Measurements from ENCODE around the gene PSTPIP1. TPM values are rescaled to one million over a fixed set of nuclear protein-coding genes. Genes with fewer than 3 reads are reported as not detected.

Gene PSTPIP1
- total and polyA plus RNA-seq, 4 donors: 12.4 to 39.6 (median 20.6) TPM

GRCh38 chr15:76978522-76979330 is 16.2 kb upstream of the PSTPIP1 start:
- Histone ChIP-seq H3K27ac (ENCODE audit: low read depth in 1 of 2, low read length in 1 of 2) (no peak overlapping the region), H3K9me3 (ENCODE audit: control insufficient read depth in 4 of 4, insufficient read depth in 3 of 4, low read length in 3 of 4) (peaks cover 0 to 7% (median 0%) of the 10 kb centered on the region in 4 donors), H3K27me3 (ENCODE audit: control insufficient read depth in 3 of 3, insufficient read depth in 3 of 3, low read length in 2 of 3) (no peaks in the 10 kb centered on the region), H3K9ac (ENCODE audit: insufficient read depth in 1 of 2, low read length in 2 of 2) (no peak overlapping the region), H3K4me3 (no peak overlapping the region), H3K36me3 (ENCODE audit: control insufficient read depth in 4 of 4, insufficient read depth in 4 of 4, low read length in 4 of 4) (no peaks in the 10 kb centered on the region), H3K4me1 (ENCODE audit: control insufficient read depth in 5 of 5, insufficient read depth in 5 of 5, low read length in 5 of 5) (no peaks in the 10 kb centered on the region)
- ATAC-seq (ENCODE audit: insufficient read depth, low FRiP score) (no peak), DNase-seq (no peak)
- WGBS, 2 donors: 95% methylated on average over 18 of the region's 18 CpGs
- TF ChIP-seq, protein P1, sequence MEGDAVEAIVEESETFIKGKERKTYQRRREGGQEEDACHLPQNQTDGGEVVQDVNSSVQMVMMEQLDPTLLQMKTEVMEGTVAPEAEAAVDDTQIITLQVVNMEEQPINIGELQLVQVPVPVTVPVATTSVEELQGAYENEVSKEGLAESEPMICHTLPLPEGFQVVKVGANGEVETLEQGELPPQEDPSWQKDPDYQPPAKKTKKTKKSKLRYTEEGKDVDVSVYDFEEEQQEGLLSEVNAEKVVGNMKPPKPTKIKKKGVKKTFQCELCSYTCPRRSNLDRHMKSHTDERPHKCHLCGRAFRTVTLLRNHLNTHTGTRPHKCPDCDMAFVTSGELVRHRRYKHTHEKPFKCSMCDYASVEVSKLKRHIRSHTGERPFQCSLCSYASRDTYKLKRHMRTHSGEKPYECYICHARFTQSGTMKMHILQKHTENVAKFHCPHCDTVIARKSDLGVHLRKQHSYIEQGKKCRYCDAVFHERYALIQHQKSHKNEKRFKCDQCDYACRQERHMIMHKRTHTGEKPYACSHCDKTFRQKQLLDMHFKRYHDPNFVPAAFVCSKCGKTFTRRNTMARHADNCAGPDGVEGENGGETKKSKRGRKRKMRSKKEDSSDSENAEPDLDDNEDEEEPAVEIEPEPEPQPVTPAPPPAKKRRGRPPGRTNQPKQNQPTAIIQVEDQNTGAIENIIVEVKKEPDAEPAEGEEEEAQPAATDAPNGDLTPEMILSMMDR (IDR thresholded peaks at IDR 0.05; ENCODE audit: control extremely low read depth, extremely low read depth): no peak

- no peak for DNase-seq
- Histone ChIP-seq H3K27me3 (ENCODE audit: control insufficient read depth in 3 of 3, insufficient read depth in 3 of 3, low read length in 2 of 3) (no peaks in the 10 kb centered on the region), H3K9me3 (ENCODE audit: control insufficient read depth in 4 of 4, insufficient read depth in 3 of 4, low read length in 3 of 4) (peaks cover 0 to 7% (median 0%) of the 10 kb centered on the region in 4 donors), H3K9ac (ENCODE audit: insufficient read depth in 1 of 2, low read length in 2 of 2) (no peak overlapping the region), H3K4me1 (ENCODE audit: control insufficient read depth in 5 of 5, insufficient read depth in 5 of 5, low read length in 5 of 5) (peaks cover 0 to 2% (median 0%) of the 10 kb centered on the region in 5 donors), H3K36me3 (ENCODE audit: control insufficient read depth in 4 of 4, insufficient read depth in 4 of 4, low read length in 4 of 4) (no peaks in the 10 kb centered on the region), H3K27ac (ENCODE audit: low read depth in 1 of 2, low read length in 1 of 2) (no peak overlapping the region), H3K4me3 (no peak overlapping the region)
- no peak for ATAC-seq (ENCODE audit: insufficient read depth, low FRiP score)
- 85 to 91% methylated on average over 23 of the region's 23 CpGs for WGBS, 2 donors
- TF ChIP-seq, protein P1 (IDR thresholded peaks at IDR 0.05; ENCODE audit: control extremely low read depth, extremely low read depth): no peak
Observed at GRCh38 chr15:76979331-76979925, 15.5 kb upstream of the PSTPIP1 start.

DNA sequence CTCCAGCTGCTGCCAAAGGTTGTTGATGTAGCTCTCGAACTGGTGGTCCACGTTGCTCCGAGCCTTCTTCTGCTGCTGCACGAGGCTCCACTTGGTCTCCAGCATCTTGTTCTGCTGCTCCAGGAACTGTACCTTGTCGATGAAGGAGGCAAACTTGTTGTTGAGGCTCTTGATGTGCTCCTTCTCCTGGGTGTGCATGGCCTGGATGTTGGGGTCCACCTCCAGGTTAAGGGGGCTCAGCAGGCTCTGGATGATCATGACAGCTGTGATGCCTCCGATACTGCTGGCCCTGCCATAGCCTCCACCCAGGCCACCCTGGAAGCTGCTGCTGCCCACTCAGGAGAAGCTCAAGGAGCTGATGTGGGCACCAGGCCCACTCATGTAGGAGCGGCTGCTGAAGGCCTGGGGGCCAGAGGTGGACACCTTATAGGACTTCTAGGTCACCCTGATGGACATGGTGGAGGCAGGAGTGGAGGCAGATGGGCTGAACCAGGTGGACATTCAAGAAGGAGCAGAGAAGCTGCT is 14.9 kb upstream of the PSTPIP1 start:
- peaks cover 0 to 7% (median 0%) of the 10 kb centered on the region in 4 donors for H3K9me3 ChIP-seq (ENCODE audit: control insufficient read depth in 4 of 4, insufficient read depth in 3 of 4, low read length in 3 of 4)
- no peak overlapping the region for H3K4me3 ChIP-seq
- ATAC-seq (ENCODE audit: insufficient read depth, low FRiP score) (no peak), DNase-seq (no peak)
- no peaks in the 10 kb centered on the region for H3K36me3 ChIP-seq (ENCODE audit: control insufficient read depth in 4 of 4, insufficient read depth in 4 of 4, low read length in 4 of 4)
- H3K4me1 ChIP-seq (ENCODE audit: control insufficient read depth in 5 of 5, insufficient read depth in 5 of 5, low read length in 5 of 5): peaks cover 0 to 2% (median 0%) of the 10 kb centered on the region in 5 donors
- no peak overlapping the region for H3K9ac ChIP-seq (ENCODE audit: insufficient read depth in 1 of 2, low read length in 2 of 2)
- TF ChIP-seq, protein P1 (IDR thresholded peaks at IDR 0.05; ENCODE audit: control extremely low read depth, extremely low read depth): no peak
- H3K27me3 ChIP-seq (ENCODE audit: control insufficient read depth in 3 of 3, insufficient read depth in 3 of 3, low read length in 2 of 3): no peaks in the 10 kb centered on the region
- no peak overlapping the region for H3K27ac ChIP-seq (ENCODE audit: low read depth in 1 of 2, low read length in 1 of 2)
- 82 to 89% methylated on average over 7 of the region's 7 CpGs for WGBS, 2 donors
